ENCODE measurements around the gene VPS35L. TPM values are rescaled to one million over a fixed set of nuclear protein-coding genes. Genes with fewer than 3 reads are reported as not detected.

VPS35L gene
- total and polyA plus RNA-seq, 2 of the 13 experiments (the other 11 are each of a cell fraction or from before 2014, with no cell fraction given), result 1.4 to 1.6 TPM

DNA sequence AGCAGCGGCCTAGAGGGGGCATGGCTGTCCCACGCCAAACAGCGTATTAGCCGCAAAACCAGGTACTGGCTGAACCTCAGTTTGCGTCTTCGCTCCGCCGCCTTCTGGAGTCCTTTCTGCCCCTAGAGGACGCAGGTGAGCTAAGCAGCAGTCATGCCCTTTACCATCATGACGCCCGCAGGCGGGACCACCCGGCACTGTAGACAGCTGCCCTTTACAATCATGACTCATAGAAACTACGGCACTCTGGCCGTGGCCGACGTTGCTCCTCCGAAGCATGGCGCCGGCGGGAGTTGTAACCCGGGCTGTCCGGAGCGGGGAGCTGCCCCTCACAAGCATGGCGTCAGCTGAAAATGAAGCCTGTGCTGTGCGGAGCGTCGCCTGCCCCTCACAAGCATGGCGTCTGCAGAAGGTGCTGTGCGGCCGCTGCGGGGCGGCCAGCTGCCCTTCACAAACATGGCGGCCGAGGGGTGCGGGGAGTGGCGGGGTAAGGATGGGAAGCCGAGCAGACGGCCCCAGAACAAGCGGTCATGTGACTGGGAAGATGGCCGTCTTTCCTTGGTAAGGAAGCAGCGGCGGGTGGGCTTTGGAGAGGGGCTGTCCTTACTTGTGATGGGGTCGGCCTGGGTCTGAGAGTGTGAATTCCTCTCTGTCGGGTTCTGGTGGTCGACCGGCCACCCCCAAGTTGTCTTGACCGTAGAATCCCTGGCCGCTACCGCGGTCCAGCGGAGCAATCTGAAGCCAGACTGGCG, at the start of gene VPS35L (continued):
- TF ChIP-seq HIVEP1 (CRISPR knock-in tag; IDR thresholded peaks at IDR 0.05) (peak; percentile 69; the same call in 1 of the 2 replicates), PHF5A (CRISPR knock-in tag; IDR thresholded peaks at IDR 0.05; ENCODE audit: low read depth, unreplicated experiment) (peak; percentile 65), ZNF329 (CRISPR knock-in tag; IDR thresholded peaks at IDR 0.05; ENCODE audit: low read depth) (no peak), ZNF577 (CRISPR knock-in tag; IDR thresholded peaks at IDR 0.05; ENCODE audit: borderline replicate concordance, low read depth) (no peak), FOXP1 (IDR thresholded peaks at IDR 0.05) (no peak), FOXP1 (CRISPR knock-in tag; IDR thresholded peaks at IDR 0.05) (no peak), ZBTB42 (CRISPR knock-in tag; IDR thresholded peaks at IDR 0.05) (no peak), ZSCAN20 (CRISPR knock-in tag; IDR thresholded peaks at IDR 0.05; ENCODE audit: borderline replicate concordance) (peak; percentile 79; the same call in 1 of the 2 replicates), MTERF4 (CRISPR knock-in tag; IDR thresholded peaks at IDR 0.05) (no peak; the same call in 1 of the 2 replicates), BRF2 (CRISPR knock-in tag; IDR thresholded peaks at IDR 0.05) (no peak), ESRRA (CRISPR knock-in tag; IDR thresholded peaks at IDR 0.05; ENCODE audit: low read depth) (peak; percentile 83), ZNF530 (CRISPR knock-in tag; IDR thresholded peaks at IDR 0.05; ENCODE audit: low read depth) (no peak), FOXK1 (CRISPR knock-in tag; IDR thresholded peaks at IDR 0.05; ENCODE audit: borderline replicate concordance, low read depth) (peak; percentile 54; the same call in 1 of the 2 replicates), CHD2 (IDR thresholded peaks at IDR 0.05; ENCODE audit: low read depth, low read length) (no peak), TARDBP (CRISPR knock-in tag; IDR thresholded peaks at IDR 0.05) (peak; percentile 88), MTA3 (CRISPR knock-in tag; IDR thresholded peaks at IDR 0.05) (no peak), NCOA2 (CRISPR knock-in tag; IDR thresholded peaks at IDR 0.05) (no peak), NR2C2 (CRISPR knock-in tag; IDR thresholded peaks at IDR 0.05; ENCODE audit: borderline replicate concordance) (peak; percentile 96), MIER2 (CRISPR knock-in tag; IDR thresholded peaks at IDR 0.05) (no peak), ZNF44 (CRISPR knock-in tag; IDR thresholded peaks at IDR 0.05) (0 out of 2 replicates have a peak, but pooled peaks have one; percentile 88)
- TF ChIP-seq, protein P1, sequence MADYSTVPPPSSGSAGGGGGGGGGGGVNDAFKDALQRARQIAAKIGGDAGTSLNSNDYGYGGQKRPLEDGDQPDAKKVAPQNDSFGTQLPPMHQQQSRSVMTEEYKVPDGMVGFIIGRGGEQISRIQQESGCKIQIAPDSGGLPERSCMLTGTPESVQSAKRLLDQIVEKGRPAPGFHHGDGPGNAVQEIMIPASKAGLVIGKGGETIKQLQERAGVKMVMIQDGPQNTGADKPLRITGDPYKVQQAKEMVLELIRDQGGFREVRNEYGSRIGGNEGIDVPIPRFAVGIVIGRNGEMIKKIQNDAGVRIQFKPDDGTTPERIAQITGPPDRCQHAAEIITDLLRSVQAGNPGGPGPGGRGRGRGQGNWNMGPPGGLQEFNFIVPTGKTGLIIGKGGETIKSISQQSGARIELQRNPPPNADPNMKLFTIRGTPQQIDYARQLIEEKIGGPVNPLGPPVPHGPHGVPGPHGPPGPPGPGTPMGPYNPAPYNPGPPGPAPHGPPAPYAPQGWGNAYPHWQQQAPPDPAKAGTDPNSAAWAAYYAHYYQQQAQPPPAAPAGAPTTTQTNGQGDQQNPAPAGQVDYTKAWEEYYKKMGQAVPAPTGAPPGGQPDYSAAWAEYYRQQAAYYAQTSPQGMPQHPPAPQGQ (CRISPR knock-in tag; IDR thresholded peaks at IDR 0.05; ENCODE audit: borderline replicate concordance), result no peak
- TF ChIP-seq, protein P2, sequence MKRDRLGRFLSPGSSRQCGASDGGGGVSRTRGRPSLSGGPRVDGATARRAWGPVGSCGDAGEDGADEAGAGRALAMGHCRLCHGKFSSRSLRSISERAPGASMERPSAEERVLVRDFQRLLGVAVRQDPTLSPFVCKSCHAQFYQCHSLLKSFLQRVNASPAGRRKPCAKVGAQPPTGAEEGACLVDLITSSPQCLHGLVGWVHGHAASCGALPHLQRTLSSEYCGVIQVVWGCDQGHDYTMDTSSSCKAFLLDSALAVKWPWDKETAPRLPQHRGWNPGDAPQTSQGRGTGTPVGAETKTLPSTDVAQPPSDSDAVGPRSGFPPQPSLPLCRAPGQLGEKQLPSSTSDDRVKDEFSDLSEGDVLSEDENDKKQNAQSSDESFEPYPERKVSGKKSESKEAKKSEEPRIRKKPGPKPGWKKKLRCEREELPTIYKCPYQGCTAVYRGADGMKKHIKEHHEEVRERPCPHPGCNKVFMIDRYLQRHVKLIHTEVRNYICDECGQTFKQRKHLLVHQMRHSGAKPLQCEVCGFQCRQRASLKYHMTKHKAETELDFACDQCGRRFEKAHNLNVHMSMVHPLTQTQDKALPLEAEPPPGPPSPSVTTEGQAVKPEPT (CRISPR knock-in tag; IDR thresholded peaks at IDR 0.05; ENCODE audit: low read depth), result peak; percentile 41; the same call in 1 of the 2 replicates
- TF ChIP-seq, protein P3, sequence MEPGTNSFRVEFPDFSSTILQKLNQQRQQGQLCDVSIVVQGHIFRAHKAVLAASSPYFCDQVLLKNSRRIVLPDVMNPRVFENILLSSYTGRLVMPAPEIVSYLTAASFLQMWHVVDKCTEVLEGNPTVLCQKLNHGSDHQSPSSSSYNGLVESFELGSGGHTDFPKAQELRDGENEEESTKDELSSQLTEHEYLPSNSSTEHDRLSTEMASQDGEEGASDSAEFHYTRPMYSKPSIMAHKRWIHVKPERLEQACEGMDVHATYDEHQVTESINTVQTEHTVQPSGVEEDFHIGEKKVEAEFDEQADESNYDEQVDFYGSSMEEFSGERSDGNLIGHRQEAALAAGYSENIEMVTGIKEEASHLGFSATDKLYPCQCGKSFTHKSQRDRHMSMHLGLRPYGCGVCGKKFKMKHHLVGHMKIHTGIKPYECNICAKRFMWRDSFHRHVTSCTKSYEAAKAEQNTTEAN (CRISPR knock-in tag; conservative IDR thresholded peaks at IDR 0.05), result peak; percentile 77; the same call in 1 of the 2 replicates

Data from HepG2 (cell line).